Lung (tissue), 16 donors: ENCODE data around the gene TM4SF4. TPM values are rescaled to one million over a fixed set of nuclear protein-coding genes. Genes with fewer than 3 reads are reported as not detected.

ENCODE experiments used
- ATAC-seq: fragments of 200-7000 bp; cut with Tn5 transposase; one replicate; pipeline ENCODE4 v1.9.1; 2020; ENCODE audit warnings: moderate number of reproducible peaks; ENCODE audit not compliant: insufficient read depth, low FRiP score
- DNase-seq, 3 donors: peaks; one replicate each; pipeline ENCODE4 v3.0.0-alpha.2; 2013 to 2017
- H3K27ac ChIP-seq, 2 donors: one replicate each; pipeline ENCODE4 v1.5.1; 2013; ENCODE audit warnings: mild to moderate bottlenecking in 2 of 2, moderate library complexity in 2 of 2, control low read depth in 1 of 2, inconsistent platforms in 1 of 2, low read depth in 1 of 2, low read length in 1 of 2
- H3K27me3 ChIP-seq, 3 donors: one replicate each; pipeline ENCODE4 v1.5.1; 2013; ENCODE audit warnings: low read length in 2 of 3; ENCODE audit not compliant: control insufficient read depth in 3 of 3, insufficient read depth in 3 of 3
- H3K36me3 ChIP-seq, 4 donors: one replicate each; pipeline ENCODE4 v1.5.1; 2013; ENCODE audit warnings: low read length in 4 of 4, mild to moderate bottlenecking in 1 of 4, moderate library complexity in 1 of 4; ENCODE audit not compliant: control insufficient read depth in 4 of 4, insufficient read depth in 4 of 4
- H3K4me1 ChIP-seq, 5 donors: one replicate each; pipeline ENCODE4 v1.5.1; 2013; ENCODE audit warnings: low read length in 5 of 5, mild to moderate bottlenecking in 2 of 5, moderate library complexity in 1 of 5; ENCODE audit not compliant: control insufficient read depth in 5 of 5, insufficient read depth in 5 of 5
- H3K4me3 ChIP-seq: one replicate; pipeline ENCODE4 v1.5.1; 2013; ENCODE audit warnings: mild to moderate bottlenecking, control low read depth, moderate library complexity
- H3K9ac ChIP-seq, 2 donors: one replicate each; pipeline ENCODE4 v1.5.1; 2013; ENCODE audit warnings: low read length in 2 of 2, control low read depth in 1 of 2; ENCODE audit not compliant: insufficient read depth in 1 of 2
- H3K9me3 ChIP-seq, 4 donors: one replicate each; pipeline ENCODE4 v1.5.1; 2013; ENCODE audit warnings: low read length in 3 of 4, mild to moderate bottlenecking in 1 of 4, moderate library complexity in 1 of 4; ENCODE audit not compliant: control insufficient read depth in 4 of 4, insufficient read depth in 3 of 4
- WGBS, 2 donors: extraction: QIAGEN DNeasy Blood & Tissue Kit; methylation state at CpG; one replicate each; pipeline ENCODE4 v1.1.7; 2013; 5-methylcytosine and 5-hydroxymethylcytosine counted together
- long read RNA-seq, 5 donors: transcript quantifications; one replicate each; lab custom pipeline, GENCODE V29; 2026
- polyA plus RNA-seq, 2 donors: library from polyadenylated mRNA; stranded (reverse); fragments of 200-250 nt; gene quantifications; one replicate each; pipeline ENCODE4 v1.2.1, GENCODE V29; 2013
- total RNA-seq, 2 donors: library from RNA; depleted of rRNA in 1 of 2; stranded (reverse); fragments of >200 nt in 1 of 2; gene quantifications; one replicate each; pipeline ENCODE4 v1.2.1, GENCODE V29; 2014 to 2021
- TF ChIP-seq, protein P1 (sequence below): IDR thresholded peaks from 2 replicates; pipeline ENCODE4 v1.5.1; 2012; ENCODE audit warnings: mild to moderate bottlenecking; ENCODE audit errors: control extremely low read depth, extremely low read depth
- donor health status: control.
- donor health status: control.
- donor health status: Bipolar disorder and iron deficiency.
- donor health status: healthy.
- donor health status: DM: yes; HTN: yes; CAD: no.

TM4SF4 gene, protein sequence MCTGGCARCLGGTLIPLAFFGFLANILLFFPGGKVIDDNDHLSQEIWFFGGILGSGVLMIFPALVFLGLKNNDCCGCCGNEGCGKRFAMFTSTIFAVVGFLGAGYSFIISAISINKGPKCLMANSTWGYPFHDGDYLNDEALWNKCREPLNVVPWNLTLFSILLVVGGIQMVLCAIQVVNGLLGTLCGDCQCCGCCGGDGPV
- total RNA-seq, result 1 to 10 TPM; 1.9 to 2.2 TPM
- polyA plus RNA-seq, result 1 to 10 TPM in 1 of 2 donors, under 1 TPM in 1; 0.22 to 4.4 TPM
- long read RNA-seq, donor 1, result 0 reads
- long read RNA-seq, donor 2, result 0 reads
- long read RNA-seq, donor 3, result 0 reads
- long read RNA-seq, donor 4, result 0 reads
- long read RNA-seq, donor 5, result 0 reads

- ATAC-seq, result no peak
- Histone ChIP-seq H3K4me1 (peaks cover 0 to 15% (median 3%) of the 10 kb centered on the region in 5 donors), H3K9ac (no peak within 1 kb of the TSS), H3K9me3 (no peaks in the 10 kb centered on the region), H3K27ac (peak within 1 kb of the TSS in 1 of 2 donors; percentile 26), H3K27me3 (no peaks in the 10 kb centered on the region), H3K4me3 (no peak within 1 kb of the TSS), H3K36me3 (no peaks in the 10 kb centered on the region)
- TF ChIP-seq, protein P1, sequence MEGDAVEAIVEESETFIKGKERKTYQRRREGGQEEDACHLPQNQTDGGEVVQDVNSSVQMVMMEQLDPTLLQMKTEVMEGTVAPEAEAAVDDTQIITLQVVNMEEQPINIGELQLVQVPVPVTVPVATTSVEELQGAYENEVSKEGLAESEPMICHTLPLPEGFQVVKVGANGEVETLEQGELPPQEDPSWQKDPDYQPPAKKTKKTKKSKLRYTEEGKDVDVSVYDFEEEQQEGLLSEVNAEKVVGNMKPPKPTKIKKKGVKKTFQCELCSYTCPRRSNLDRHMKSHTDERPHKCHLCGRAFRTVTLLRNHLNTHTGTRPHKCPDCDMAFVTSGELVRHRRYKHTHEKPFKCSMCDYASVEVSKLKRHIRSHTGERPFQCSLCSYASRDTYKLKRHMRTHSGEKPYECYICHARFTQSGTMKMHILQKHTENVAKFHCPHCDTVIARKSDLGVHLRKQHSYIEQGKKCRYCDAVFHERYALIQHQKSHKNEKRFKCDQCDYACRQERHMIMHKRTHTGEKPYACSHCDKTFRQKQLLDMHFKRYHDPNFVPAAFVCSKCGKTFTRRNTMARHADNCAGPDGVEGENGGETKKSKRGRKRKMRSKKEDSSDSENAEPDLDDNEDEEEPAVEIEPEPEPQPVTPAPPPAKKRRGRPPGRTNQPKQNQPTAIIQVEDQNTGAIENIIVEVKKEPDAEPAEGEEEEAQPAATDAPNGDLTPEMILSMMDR, result no peak
- 74 to 82% methylated on average over 5 of the region's 5 CpGs for WGBS, 2 donors
- DNase-seq, result no peak
Measured at GRCh38 chr3:149474250-149474817, at the start of gene TM4SF4. TSS of gene TM4SF4 (plus strand) at chr3:149474697. CDS start at chr3:149474878, 181 bp downstream.

DNA sequence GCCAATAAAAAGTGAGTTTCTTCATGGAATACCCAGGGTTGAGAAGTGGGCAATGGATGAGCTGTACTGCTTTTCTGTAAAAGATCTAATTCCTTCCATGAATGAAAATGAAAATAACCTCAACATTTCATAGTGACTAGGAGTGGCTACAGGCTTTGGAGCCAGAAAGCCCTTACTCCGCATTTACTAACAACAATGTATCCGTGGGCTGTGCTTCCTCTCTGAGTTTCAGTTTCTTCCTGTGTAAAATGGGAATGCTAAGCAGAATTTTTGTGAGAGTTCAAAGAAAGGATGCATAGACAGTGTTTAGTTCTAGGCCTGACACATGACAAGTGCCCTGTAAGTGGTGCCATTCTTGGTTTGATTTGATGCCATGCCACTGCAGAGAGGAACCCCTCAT lies 49.6 kb upstream of the TM4SF4 start:
- Histone ChIP-seq H3K27me3 (no peaks in the 10 kb centered on the region), H3K9ac (no peak overlapping the region), H3K36me3 (no peaks in the 10 kb centered on the region), H3K4me3 (no peak overlapping the region), H3K4me1 (peaks cover 0 to 4% (median 0%) of the 10 kb centered on the region in 5 donors), H3K27ac (peak overlapping the region in 1 of 2 donors; percentile 9), H3K9me3 (no peaks in the 10 kb centered on the region)
- DNase-seq (no peak), ATAC-seq (no peak)
- 42% methylated on average over 2 of the region's 2 CpGs for WGBS, 2 donors
- TF ChIP-seq, protein P1, result no peak

GRCh38 chr3:149426325-149426724 lies 48.2 kb upstream of the TM4SF4 start:
- no peak for DNase-seq
- Histone ChIP-seq H3K4me1 (peaks cover 0 to 4% (median 0%) of the 10 kb centered on the region in 5 donors), H3K9me3 (no peaks in the 10 kb centered on the region), H3K27me3 (no peaks in the 10 kb centered on the region), H3K9ac (no peak overlapping the region), H3K27ac (no peak overlapping the region), H3K36me3 (no peaks in the 10 kb centered on the region), H3K4me3 (no peak overlapping the region)
- 50 to 77% methylated on average over 2 of the region's 2 CpGs for WGBS, 2 donors
- ATAC-seq, result no peak
- TF ChIP-seq, protein P1, result no peak
